HG02571 (cell line): ENCODE measurements around the gene SIGLEC12.

Experiments used
- ATAC-seq: cut with Tn5 transposase; IDR thresholded peaks from one replicate; pipeline ENCODE4 v1.9.1; 2021; ENCODE audit warnings: mild to moderate bottlenecking, moderate library complexity; ENCODE audit not compliant: unreplicated experiment

SIGLEC12 gene

GRCh38 chr19:51501594-51502263 lies at the start of gene SIGLEC12:
Gene SIGLEC12 (minus strand): TSS chr19:51501800. CDS start chr19:51501733, 67 bp downstream.
- no peak for ATAC-seq

GRCh38 chr19:51550848-51551672 lies 49.5 kb upstream of the SIGLEC12 start:
- no peak for ATAC-seq

- no peak for ATAC-seq
These were observed 48.1 kb upstream of the SIGLEC12 start for GRCh38 chr19:51549533-51550324.

GRCh38 chr19:51548891-51549305 lies 47.3 kb upstream of the SIGLEC12 start:
- no peak for ATAC-seq

- ATAC-seq = no peak
These were observed 46.6 kb upstream of the SIGLEC12 start for GRCh38 chr19:51548213-51548651.

- ATAC-seq = no peak
These were observed 46.0 kb upstream of the SIGLEC12 start for GRCh38 chr19:51547397-51548212.

- ATAC-seq = no peak
These were observed 45.2 kb upstream of the SIGLEC12 start for GRCh38 chr19:51546650-51547396.

- no peak for ATAC-seq
These were observed 44.6 kb upstream of the SIGLEC12 start for GRCh38 chr19:51546107-51546649.

GRCh38 chr19:51544038-51544437 lies 42.4 kb upstream of the SIGLEC12 start:
- ATAC-seq = no peak

GRCh38 chr19:51542699-51543098 lies 41.1 kb upstream of the SIGLEC12 start:
- no peak for ATAC-seq

GRCh38 chr19:51541458-51542357 lies 40.1 kb upstream of the SIGLEC12 start:
- ATAC-seq = no peak

- ATAC-seq = no peak
These were observed 38.3 kb upstream of the SIGLEC12 start for GRCh38 chr19:51539821-51540366.

- no peak for ATAC-seq
These were observed 33.9 kb upstream of the SIGLEC12 start for GRCh38 chr19:51535535-51535934.

- ATAC-seq = no peak
These were observed 30.0 kb upstream of the SIGLEC12 start, which contains the start of gene SIGLEC6 for GRCh38 chr19:51531349-51532315. Gene SIGLEC6 (minus strand): TSS chr19:51531670. CDS start chr19:51531648, 22 bp downstream.

- no peak for ATAC-seq
These were observed 29.0 kb upstream of the SIGLEC12 start for GRCh38 chr19:51530616-51531015.

GRCh38 chr19:51529301-51529700 lies 27.7 kb upstream of the SIGLEC12 start:
- no peak for ATAC-seq

GRCh38 chr19:51525651-51526050 lies 24.1 kb upstream of the SIGLEC12 start:
- ATAC-seq = no peak
